Right lobe of liver (tissue), 4 donors: ENCODE measurements around the gene ANKRD13D.

Experiments
- POLR2A ChIP-seq: fragments of 450-650 bp; IDR thresholded peaks from one replicate; pipeline ENCODE4 v1.6.1; 2017; ENCODE audit warnings: antibody characterized with exemption, mild to moderate bottlenecking
- TF ChIP-seq, protein P1 (sequence below), 4 donors: fragments of 200-600 bp in 3 of 4; fragments of 450-650 bp in 1 of 4; IDR thresholded peaks; one replicate each; pipeline versions ENCODE4 v1.5.1 to v1.8.0; 2016 to 2022; ENCODE audit warnings: antibody characterized with exemption in 4 of 4, mild to moderate bottlenecking in 2 of 4
- donor health status: DM: no; HTN: no; CAD: no.
- donor health status: DM: no; HTN: no; CAD: no.
- donor health status: DM: no; HTN: yes; CAD: no.

DNA sequence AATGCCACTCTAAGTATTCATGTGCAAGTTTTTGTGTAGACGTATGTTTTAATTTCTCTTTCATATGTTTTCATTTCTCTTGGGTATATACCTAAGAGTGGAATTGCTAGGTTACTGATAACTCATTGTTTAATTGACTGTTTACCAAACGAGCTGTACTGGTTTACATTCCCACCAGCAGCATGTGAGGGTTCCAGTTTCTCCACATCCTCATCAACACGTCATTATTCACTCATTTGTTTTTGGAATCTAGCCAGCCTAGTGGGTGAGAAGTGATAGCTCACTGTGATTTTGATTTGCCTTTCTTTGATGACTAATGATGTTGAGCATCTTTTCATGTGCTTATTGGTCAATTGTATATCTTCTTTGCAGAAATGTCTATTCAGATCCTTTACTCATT, 4.0 kb downstream of the ANKRD13D start:
- TF ChIP-seq, protein P1, sequence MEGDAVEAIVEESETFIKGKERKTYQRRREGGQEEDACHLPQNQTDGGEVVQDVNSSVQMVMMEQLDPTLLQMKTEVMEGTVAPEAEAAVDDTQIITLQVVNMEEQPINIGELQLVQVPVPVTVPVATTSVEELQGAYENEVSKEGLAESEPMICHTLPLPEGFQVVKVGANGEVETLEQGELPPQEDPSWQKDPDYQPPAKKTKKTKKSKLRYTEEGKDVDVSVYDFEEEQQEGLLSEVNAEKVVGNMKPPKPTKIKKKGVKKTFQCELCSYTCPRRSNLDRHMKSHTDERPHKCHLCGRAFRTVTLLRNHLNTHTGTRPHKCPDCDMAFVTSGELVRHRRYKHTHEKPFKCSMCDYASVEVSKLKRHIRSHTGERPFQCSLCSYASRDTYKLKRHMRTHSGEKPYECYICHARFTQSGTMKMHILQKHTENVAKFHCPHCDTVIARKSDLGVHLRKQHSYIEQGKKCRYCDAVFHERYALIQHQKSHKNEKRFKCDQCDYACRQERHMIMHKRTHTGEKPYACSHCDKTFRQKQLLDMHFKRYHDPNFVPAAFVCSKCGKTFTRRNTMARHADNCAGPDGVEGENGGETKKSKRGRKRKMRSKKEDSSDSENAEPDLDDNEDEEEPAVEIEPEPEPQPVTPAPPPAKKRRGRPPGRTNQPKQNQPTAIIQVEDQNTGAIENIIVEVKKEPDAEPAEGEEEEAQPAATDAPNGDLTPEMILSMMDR (IDR thresholded peaks at IDR 0.05): no peak
- no peak for TF ChIP-seq POLR2A
